Nephron (organoid): ENCODE data around the gene NFATC2.

Source experiments
- H3K27ac Mint-ChIP-seq, 3 experiments: 2 replicates each; pipeline ENCODE4 v1.8.0; 2020; ENCODE audit warnings: mixed read lengths in 3 of 3, mild to moderate bottlenecking in 2 of 3, moderate library complexity in 1 of 3
- H3K27me3 Mint-ChIP-seq: 2 replicates; pipeline ENCODE4 v1.8.0; 2021; ENCODE audit warnings: low read depth, mild to moderate bottlenecking, moderate library complexity, mixed read lengths
- H3K36me3 Mint-ChIP-seq: 2 replicates; pipeline ENCODE4 v1.8.0; 2020; ENCODE audit warnings: low read depth, mixed read lengths
- H3K4me1 Mint-ChIP-seq: 2 replicates; pipeline ENCODE4 v1.8.0; 2020; ENCODE audit warnings: mixed read lengths
- H3K4me3 Mint-ChIP-seq, 3 experiments: 2 replicates each; pipeline ENCODE4 v1.8.0; 2020; ENCODE audit warnings: mild to moderate bottlenecking in 3 of 3, mixed read lengths in 3 of 3, moderate library complexity in 2 of 3
- H3K9me3 Mint-ChIP-seq: 2 replicates; pipeline ENCODE4 v1.8.0; 2020; ENCODE audit warnings: mixed read lengths
- CTCF ChIP-seq, 3 experiments: fragments of 200-600 bp; sonication (generic); IDR thresholded peaks; one replicate each; pipeline ENCODE4 v1.5.0; 2021; ENCODE audit warnings: antibody characterized with exemption in 3 of 3; ENCODE audit not compliant: unreplicated experiment in 3 of 3

Gene NFATC2

GRCh38 chr20:51389543-51390264 is 152.8 kb downstream of the NFATC2 start:
- peaks cover 57% of the 10 kb centered on the region for H3K27me3 Mint-ChIP-seq
- no peaks in the 10 kb centered on the region for H3K9me3 Mint-ChIP-seq
- no peaks in the 10 kb centered on the region for H3K36me3 Mint-ChIP-seq
- H3K4me1 Mint-ChIP-seq = peaks cover 5% of the 10 kb centered on the region
- TF ChIP-seq CTCF (IDR thresholded peaks at IDR 0.05; ENCODE audit: unreplicated experiment in 3 of 3) = no peak
- H3K4me3 Mint-ChIP-seq = no peak overlapping the region
- no peak overlapping the region for H3K27ac Mint-ChIP-seq

GRCh38 chr20:51388756-51389542 is 153.6 kb downstream of the NFATC2 start:
- Mint-ChIP-seq H3K4me1 (peaks cover 5% of the 10 kb centered on the region), H3K36me3 (no peaks in the 10 kb centered on the region), H3K9me3 (no peaks in the 10 kb centered on the region), H3K27ac (no peak overlapping the region), H3K4me3 (no peak overlapping the region), H3K27me3 (peaks cover 52% of the 10 kb centered on the region)
- TF ChIP-seq CTCF (IDR thresholded peaks at IDR 0.05; ENCODE audit: unreplicated experiment in 3 of 3) = no peak

GRCh38 chr20:51388227-51388626 is 154.3 kb downstream of the NFATC2 start:
- Mint-ChIP-seq H3K4me3 (no peak overlapping the region), H3K27ac (no peak overlapping the region), H3K27me3 (peaks cover 52% of the 10 kb centered on the region), H3K4me1 (peaks cover 9% of the 10 kb centered on the region), H3K36me3 (no peaks in the 10 kb centered on the region), H3K9me3 (no peaks in the 10 kb centered on the region)
- TF ChIP-seq CTCF (IDR thresholded peaks at IDR 0.05; ENCODE audit: unreplicated experiment in 3 of 3) = no peak

- Mint-ChIP-seq H3K27ac (no peak overlapping the region), H3K27me3 (peaks cover 48% of the 10 kb centered on the region), H3K9me3 (no peaks in the 10 kb centered on the region), H3K36me3 (no peaks in the 10 kb centered on the region), H3K4me1 (peaks cover 12% of the 10 kb centered on the region), H3K4me3 (no peak overlapping the region)
- no peak for TF ChIP-seq CTCF (IDR thresholded peaks at IDR 0.05; ENCODE audit: unreplicated experiment in 3 of 3)
Measured at GRCh38 chr20:51387125-51387875, 155.2 kb downstream of the NFATC2 start.

GRCh38 chr20:51386586-51386985 is 155.9 kb downstream of the NFATC2 start:
- no peak overlapping the region for H3K4me3 Mint-ChIP-seq
- H3K36me3 Mint-ChIP-seq = no peaks in the 10 kb centered on the region
- peaks cover 50% of the 10 kb centered on the region for H3K27me3 Mint-ChIP-seq
- no peaks in the 10 kb centered on the region for H3K9me3 Mint-ChIP-seq
- TF ChIP-seq CTCF (IDR thresholded peaks at IDR 0.05; ENCODE audit: unreplicated experiment in 3 of 3) = no peak
- H3K4me1 Mint-ChIP-seq = peaks cover 18% of the 10 kb centered on the region
- no peak overlapping the region for H3K27ac Mint-ChIP-seq
